Suppressor macrophage treated with lipopolysaccharide for 4 hours (primary cell): Measurements from ENCODE around the gene FUT3.
"Not testable (repeated sequence)": the region's sequence is repeated elsewhere in the genome, so short reads cannot be mapped to it uniquely, and the experiment has no call there.

Experiments used
- DNase-seq: peaks from one replicate; pipeline ENCODE4 v3.0.0-alpha.2; 2020

The FUT3 gene

DNA sequence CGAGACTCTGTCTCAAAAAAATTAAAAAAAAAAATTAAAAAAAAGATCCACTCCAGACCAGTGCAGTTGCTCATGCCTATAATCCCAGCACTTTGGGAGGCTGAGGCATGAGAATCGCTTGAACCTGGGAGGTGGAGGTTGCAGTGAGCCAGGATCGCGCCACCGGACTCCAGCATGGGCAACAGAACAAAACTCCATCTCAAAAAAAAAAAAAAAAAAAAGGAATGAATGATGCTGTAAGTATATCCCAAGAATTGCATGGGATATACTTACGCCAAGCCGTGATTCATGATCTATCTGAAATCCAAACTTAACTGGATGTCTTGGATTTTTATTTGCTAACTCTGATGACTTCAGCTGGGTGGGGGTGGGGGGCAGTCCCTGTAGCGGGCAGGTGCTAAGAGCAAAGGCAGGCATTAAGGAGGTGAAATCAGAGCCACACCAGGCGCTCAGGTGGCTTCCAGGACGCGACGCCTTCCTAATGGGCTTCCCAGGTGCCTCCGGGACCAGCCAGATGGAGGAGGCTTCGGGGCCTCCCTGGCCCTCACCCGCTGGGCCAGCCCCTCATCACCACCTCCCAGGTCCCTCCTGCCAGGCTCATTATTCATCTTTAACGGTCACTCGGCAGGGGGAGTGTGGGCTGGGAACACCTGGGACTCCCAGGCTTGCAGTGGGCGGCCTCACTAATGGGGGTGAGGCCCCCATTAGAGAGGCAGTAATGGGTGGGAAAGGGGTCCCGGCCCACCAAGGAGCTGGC lies 30.5 kb upstream of the FUT3 start:
- no peak for DNase-seq

- no peak for DNase-seq
Measured at GRCh38 chr19:5880604-5881078, 29.4 kb upstream of the FUT3 start.

GRCh38 chr19:5880196-5880595 lies 28.9 kb upstream of the FUT3 start:
- DNase-seq, result no peak

- DNase-seq, result no peak
Measured at GRCh38 chr19:5877882-5878281, 26.6 kb upstream of the FUT3 start.

DNA sequence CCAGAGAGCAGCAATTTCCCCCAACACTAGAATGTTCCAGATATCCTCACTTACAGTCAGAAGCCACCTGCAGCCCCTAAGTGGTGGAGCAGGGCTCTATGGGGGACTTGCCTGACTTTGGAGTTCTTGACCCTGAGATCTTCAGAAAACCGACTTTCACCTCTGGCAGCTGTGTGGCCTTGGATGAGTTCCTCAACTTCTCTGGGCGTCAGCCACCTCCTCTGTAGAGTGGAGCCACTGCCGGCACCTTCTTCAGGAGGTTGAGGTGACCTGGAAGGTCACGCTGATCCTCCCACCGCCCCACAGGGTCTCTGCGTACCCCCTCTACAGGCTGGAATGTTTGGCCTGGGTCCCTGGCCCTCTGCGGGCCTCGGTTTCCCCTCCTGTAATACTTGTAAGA lies 26.2 kb upstream of the FUT3 start:
- no peak for DNase-seq

- peak; percentile 30 for DNase-seq
Measured at GRCh38 chr19:5874496-5874895, 23.2 kb upstream of the FUT3 start.

DNA sequence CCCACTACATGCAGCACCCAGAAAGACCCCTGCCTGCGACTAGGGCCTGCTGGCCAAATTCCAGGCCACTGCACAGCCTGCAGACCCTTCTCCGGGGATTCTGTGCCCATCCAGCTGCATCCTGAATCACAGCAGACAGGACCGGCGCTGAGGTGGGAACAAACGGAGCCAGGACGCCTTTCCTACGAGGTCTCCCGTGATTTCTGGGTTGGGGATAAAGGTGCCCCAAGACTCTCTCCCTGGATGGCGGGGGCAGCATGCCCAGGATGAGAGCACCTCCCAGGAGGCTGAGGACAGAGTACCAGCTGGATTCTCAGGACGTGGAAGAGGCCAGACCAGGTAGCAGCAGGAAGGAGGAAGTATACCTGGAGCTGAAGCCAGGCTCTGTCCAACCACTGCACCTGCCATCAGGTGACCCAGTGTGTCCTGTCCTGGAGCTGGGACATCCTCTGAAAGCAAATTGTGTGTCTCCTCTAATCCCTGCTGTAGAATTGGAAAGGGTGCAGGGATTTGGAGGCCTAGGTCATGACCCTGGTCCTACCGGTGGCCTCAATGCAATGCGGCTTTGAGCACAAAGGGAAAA lies 22.5 kb upstream of the FUT3 start:
- no peak for DNase-seq

DNA sequence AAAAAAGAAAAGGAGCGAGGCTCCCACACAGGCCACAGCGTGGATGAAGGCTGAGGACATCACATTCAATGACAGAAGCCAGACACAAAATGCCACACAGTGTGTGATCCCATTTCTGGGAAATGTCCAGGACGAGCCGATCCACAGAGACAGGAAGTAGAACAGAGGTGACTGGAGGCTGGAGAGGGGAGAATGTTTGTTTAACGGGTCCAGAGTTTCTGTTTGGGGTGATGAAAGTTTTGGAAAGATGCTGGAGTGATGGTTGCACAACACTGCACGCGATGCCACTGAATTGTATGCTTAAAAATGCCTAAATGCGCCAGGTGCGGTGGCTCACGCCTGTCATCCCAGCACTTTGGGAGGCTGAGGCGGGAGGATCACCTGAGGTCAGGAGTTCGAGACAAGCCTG lies 19.7 kb upstream of the FUT3 start:
- no peak for DNase-seq

DNA sequence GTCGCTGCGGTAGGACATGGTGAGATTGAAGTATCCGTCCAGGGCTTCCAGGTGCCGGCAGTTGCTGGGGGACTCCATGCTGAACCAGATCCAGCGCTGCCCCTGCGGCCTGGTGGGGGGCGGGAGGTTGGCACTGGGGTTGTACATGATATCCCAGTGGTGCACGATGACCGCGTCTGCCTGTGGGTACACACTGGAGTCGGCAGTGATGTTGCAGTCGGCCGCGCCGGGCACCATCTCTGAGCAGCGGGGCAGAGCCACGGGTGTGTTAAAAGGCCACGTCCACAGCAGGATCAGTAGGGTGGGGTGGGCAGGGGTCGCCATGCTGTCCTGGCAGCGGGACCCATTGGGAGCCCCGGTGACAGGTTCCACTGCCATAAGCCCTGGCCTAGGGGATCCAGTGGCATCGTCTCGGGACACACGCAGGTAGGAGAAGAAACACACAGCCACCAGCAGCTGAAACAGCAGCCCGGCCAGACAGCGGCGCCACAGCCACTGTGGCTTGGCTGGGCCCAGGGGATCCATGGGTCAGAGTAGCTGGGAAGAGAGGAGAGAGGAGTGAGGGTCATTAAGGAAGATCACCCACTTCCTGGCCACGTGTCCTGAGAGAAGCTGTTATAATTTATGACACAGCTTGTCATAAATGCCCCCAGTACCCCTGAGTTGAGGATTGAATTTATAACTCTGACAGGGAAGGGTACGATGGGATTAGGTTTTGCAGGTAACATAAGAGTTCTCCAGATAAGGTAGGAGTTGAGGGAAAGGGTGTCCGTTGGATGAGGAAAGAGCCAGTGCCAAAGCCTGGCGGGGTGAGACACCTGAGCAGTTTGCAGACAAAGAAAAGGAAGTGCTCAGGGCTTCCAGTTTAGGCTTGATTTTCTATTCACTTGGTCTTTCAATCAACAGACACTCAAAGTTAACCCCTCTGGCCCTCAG lies 16.2 kb upstream of the FUT3 start:
- no peak for DNase-seq

GRCh38 chr19:5865772-5866171 lies 14.5 kb upstream of the FUT3 start:
- no peak for DNase-seq

DNA sequence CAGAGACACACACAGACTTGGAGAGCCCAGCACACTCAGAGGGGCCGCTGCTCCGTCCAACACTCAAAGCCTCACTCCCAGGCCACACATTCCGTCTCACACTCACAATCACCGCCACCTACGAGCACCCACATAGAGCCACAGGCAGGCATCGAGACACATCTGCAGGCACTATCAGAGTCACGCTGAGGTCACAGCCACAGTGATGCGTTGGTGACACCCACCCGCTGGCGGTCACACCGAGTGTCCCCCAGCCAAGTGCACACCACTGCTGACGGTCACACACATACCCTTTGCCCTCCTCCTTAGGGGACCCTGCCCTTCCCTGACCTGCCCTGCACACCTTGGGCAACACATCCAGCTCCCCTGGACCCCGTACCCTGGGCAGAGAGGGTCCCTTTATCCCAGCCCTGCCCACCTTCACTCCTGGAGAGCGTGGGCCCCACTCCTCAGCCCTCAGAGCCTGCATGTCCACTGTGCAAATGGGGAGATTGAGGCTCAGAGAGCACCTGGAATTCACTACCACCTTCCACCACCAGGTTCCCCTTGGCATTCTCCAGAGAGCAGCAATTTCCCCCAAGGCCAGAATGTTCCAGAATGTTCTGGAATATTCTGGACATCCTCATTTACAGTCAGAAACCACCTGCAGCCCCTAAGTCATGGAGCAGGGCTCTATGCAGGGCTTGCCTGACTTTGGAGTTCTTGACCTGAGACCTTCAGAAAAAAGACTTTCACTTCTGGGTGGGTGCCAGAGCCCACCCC lies 13.7 kb upstream of the FUT3 start:
- no peak for DNase-seq

DNA sequence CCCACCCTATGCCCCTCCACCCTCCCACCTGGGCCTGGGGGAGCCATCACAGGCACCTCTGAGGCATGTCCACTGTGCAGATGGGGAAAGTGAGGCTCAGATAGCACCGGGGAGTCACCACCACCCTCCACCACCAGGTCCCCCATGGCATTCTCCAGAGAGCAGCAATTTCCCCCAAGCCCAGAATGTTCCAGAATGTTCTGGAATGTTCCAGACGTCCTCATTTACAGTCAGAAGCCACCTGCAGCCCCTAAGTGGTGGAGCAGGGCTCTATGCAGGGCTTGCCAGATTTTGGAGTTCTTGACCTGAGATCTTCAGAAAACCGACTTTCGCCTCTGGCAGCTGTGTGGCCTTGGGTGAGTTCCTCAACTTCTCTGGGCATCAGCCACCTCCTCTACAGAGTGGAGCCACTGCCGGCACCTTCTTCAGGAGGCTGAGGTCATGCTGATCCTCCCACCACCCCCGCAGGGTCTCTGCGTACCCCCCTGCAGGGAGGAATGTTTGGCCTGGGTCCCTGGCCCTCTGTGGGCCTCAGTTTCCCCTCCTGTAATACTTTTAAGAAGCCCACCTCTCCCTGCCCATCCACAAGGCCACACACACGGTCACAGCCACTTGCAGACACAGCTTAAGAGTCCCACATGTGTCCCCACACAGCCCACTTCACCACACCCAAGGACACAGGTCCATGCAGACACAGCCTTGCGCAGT lies 12.9 kb upstream of the FUT3 start:
- DNase-seq, result no peak

GRCh38 chr19:5863030-5863665 lies 11.9 kb upstream of the FUT3 start:
- no peak for DNase-seq

- no peak for DNase-seq
Measured at GRCh38 chr19:5857203-5858081, 6.2 kb upstream of the FUT3 start.

DNA sequence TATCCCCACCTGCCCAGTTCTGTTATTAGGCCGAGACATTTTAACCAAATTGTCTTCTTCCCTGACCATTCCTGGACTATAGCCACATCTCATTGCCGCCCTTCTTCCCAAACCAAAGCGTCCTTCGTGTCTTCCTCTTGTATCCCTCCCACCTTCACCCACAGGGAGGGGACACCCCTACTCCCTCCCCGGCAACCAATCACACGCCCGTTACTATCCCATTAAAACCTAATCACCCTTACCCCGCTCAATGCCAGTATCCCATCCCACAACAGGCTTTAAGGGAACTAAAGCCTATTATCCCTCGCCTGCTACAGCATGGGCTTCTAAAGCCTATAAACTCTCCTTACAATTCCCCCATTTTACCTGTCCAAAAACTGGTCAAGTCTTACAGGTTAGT lies 3.9 kb upstream of the FUT3 start:
- not testable (repeated sequence) for DNase-seq

DNA sequence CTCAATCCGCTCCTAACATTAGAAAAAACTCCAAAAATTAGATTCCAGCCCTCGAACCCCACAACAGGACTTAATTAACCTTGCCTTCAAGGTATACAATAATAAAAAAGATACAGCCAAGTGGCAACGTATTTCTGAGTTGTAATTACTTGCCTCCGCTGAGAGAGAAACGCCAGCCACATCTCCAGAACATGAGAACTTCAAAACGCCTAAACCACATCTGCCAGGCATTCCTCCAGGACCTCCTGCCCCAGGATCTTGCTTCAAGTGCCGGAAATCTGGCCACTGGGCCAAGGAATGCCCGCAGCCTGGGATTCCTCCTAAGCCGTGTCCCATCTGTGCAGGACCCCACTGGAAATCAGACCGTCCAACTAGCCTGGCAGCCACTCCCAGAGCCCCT lies 2.9 kb upstream of the FUT3 start:
- not testable (repeated sequence) for DNase-seq

- no peak for DNase-seq
Measured at GRCh38 chr19:5850743-5851293, 431 bp downstream of the FUT3 start.

- DNase-seq, result no peak
Measured at GRCh38 chr19:5850189-5850588, 1.1 kb downstream of the FUT3 start.

- not testable (repeated sequence) for DNase-seq
Measured at GRCh38 chr19:5848621-5849020, 2.6 kb downstream of the FUT3 start.

- DNase-seq, result not testable (repeated sequence)
Measured at GRCh38 chr19:5847846-5848245, 3.4 kb downstream of the FUT3 start.
